T-helper 22 cell (primary cell): ENCODE measurements around the gene MCM3AP.

Experiments used
- DNase-seq: peaks from one replicate; pipeline ENCODE4 v3.0.0-alpha.2; 2020; ENCODE audit warnings: low read depth

Gene MCM3AP

DNA sequence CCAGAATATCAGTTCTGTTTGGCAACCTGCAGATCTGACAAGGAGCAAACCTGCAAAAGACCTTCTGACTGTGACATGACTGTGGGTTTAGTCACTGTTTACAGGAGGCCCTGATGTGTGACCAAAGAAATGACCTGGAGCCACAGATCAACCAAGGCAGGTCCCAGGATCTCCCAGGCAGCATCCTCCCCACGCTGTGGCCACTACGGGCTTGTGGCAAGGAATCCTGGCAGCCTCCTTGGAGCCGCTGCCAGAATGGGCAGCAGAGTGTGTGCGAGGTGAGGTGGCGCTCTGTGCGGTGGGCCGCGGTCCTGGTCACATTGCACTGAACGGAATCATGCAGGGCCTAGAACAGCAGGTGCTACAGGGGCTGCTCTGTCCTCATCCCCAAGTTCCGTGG, 15.9 kb downstream of the MCM3AP start:
- DNase-seq, result no peak

DNA sequence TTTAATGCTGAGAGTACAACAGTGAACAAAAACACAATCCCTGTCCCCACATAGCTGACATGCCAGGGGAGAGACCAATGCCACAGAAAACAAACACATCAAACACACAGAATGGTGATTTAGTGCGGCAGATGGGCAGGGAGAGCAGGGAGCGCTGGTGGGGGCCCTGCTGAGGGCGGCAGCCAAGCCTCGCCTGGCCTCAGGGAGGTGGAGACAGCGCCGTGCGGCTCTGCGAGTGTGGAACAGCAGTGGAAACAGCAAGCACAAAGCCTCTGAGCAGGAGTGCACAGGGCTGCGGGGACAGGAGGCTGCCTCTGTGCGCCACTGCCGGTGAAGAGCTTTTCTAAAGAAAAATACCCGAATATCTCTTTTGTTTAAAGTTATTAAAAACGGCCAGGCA, 17.0 kb downstream of the MCM3AP start:
- no peak for DNase-seq

DNA sequence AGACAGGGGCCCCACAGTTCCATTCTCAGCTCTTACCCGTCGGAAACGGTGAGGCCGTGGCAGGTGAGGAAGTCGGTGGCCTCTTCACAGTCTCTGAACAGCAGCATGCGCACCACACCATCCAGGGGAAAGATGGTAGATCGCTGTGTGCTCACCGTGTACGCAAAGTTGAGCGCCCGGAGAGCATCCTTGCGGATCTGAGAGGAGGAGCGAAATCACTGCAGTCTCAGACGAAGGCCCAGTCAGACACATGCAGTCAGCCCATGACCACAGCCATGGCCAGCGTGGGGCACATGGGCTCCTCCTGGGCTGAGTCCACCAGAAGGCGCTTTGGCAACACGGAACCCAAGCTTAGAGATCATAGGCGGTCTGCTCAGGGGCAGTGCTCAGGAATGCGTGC, 18.5 kb downstream of the MCM3AP start:
- DNase-seq, result no peak

DNA sequence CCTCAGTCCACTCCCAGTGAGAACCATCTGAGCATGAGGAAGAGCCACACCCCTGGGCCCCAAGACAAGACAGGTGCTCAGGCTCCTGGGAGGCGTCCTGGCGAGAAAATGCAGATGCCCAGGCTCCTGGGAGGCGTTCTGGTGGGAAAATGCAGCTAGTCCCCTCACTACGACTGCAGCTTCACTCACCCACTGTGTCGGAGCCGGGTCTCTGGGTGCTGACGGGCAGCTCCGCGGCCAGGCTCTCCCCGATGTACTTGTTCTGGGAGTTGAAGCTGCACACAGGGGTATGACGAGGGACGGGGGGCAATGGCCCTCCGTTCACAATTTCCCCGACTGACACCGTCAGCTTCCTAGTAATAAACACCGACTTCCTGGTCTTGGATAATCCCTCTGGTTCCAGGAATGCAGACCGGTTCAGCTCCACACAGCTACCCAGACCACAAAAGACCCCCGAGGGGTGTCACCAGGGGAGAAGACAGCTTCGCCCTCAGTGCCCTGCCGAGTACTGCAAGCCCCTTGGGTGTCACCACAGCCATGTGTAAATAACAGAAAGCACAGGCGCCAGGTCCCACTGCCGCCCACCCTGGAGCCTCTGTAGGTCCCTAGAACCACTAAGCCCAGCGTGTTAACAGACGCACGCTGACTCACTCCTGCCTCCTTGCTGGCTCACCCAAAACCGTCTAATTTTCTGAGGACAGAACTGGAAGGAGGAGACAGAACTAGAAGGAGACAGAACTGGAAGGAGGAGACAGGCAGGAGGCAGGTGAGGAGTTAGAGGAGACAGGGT, 19.5 kb downstream of the MCM3AP start:
- DNase-seq, result no peak

DNA sequence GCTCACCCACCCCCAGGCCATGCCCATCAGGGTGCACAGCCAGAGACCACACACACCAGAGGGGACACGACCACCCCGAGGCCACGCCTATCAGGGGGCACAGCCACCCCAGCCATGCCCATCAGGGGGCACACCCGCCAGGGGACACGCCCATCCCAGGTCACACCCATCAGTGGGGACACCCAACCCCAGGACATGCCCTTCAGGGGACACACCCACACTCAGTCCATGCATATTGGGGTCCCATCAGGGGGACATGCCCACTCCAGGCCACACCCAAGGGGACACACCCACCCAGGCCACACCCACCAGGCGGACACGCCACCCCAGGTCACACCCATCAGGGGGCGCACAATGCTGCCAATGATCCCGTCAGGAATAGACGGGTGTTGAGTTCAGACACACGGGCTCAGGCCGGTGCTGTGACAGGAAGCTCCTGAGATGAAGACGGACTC, 20.7 kb downstream of the MCM3AP start:
- DNase-seq, result no peak

DNA sequence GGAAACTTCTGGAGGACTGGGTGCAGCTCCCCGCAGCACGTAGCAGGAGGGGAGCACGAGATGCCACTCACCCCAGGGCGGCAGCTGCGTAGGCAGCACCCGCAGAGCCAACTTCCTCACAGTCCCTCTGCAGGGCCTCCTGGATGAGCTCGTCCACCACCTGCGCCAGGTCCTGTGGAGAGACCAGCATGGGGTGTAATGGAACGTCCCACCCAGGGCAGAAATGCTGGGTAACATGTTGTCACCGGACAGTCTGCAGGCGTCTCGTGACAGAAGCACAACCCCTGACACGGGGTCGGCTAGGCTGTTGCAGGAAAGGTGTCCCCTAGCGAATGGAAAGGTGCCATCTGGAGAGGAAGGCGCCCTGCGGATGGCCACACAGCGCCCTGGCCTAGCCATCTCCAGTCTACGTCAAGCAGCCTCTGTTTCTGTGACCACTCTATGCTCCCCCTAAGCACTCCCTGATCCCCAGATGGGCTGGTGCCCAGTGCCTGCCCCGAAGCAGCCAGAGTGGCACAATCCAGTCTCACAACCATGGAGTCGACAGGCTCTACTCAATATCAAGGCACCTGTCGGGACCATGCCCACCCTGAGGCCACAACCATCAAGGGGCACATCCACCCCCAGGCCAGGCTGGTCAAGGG, 21.2 kb downstream of the MCM3AP start:
- no peak for DNase-seq

DNA sequence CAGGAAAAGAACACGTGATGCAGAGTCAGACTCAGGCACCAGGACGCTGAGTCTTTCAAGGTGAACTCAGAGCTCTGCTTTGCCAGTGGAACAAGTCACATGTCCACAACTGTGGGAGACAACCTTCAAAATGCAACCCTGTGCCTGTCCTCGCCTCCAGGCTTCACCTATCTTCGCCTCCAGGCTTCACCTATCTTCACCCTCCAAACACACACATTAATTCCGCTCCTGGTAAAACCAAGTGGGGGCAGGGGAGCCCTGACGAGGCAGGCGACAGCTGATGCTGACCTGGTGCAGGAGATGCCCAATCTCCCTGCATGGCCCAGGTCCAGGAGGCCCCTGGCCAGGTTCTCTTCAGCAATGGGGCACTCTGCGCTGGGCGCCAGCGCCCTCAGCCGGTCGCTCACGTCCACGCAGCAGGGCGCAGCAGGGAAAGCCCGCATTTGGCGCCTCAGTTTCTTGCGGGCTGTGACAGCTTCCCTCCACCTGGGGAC, 28.9 kb downstream of the MCM3AP start:
- DNase-seq, result no peak

DNA sequence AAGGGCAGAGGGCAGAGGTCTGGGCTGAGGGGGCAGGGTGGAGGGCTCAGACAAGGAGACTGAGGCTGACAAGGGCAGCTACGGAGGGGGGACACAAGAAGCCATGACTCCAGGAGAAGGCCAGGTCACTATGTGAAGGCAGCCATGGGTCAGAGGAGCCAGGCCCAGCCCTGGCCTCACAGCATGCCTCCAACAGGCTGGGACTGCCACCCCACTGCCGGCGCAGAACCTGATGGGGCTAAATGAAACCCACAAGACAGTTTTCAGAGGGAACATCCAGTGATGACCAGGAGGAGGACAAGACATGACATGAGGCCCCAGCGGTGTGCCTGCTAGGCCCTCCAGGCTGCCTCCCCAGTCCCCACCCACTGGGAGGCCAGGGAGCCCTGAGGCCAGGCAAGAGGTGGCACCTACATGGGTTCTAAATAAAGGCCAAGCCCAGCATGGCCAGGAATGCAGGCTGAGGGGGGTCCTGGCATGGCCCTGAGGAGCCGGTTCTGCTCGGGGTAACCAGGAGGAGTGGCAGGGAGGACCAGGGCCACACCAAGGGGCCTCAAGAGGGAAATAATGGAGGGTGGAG, 29.6 kb downstream of the MCM3AP start:
- DNase-seq, result no peak

DNA sequence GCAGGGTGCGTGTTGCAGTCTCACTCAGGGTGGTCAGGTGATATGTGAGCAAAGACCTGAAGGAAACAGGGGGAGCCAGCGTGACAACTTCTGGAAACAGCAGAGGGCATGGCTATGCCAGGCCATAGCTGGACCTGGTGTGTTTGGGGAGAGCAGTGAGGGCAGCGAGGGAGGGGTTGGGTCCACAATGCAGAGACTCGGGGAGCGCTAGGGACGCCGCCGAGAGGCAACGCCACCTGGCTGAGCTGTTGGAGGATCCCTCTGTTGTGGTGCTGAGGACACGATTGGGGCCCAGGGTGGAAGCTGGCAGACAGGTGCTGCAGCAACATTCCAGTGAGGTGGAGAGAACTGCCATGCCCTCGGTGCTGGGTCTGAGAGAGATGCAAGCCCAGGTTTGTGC, 30.2 kb downstream of the MCM3AP start:
- DNase-seq, result no peak

DNA sequence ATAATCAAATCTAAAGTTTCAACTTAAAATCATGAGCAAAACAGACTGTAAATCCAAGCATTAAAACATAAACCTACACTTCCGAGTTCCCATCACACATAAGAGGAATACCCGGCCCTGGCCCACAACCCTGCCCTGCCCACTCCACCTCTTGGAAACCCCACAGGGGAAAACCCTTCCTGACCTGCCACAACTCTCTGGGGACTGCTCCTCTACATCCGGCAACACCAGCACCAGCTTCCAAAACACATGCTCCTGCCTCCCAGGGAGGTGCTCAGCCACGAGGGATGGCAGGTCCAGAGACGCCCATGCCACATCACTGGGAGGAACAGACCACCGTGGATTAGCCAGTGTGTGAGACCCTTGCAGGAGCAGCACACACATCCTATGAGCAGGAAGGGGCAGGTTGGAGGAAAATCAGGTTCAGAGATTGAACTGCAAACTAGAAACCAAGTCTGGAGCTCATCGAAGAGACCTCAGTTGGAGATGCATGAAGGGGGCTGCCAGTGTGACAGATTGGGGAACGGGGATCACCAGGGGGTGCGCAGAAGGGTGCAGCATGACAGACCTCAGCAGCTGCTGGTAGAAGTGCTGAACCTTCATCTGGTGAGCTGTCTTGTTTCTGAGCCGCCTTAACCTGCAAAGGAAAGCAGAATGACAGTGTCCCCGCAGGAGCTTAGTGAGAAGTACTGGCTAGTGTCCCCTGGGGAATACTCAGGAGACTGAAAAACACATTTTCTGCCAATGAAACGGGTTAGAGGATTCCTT, 31.0 kb downstream of the MCM3AP start:
- no peak for DNase-seq

DNA sequence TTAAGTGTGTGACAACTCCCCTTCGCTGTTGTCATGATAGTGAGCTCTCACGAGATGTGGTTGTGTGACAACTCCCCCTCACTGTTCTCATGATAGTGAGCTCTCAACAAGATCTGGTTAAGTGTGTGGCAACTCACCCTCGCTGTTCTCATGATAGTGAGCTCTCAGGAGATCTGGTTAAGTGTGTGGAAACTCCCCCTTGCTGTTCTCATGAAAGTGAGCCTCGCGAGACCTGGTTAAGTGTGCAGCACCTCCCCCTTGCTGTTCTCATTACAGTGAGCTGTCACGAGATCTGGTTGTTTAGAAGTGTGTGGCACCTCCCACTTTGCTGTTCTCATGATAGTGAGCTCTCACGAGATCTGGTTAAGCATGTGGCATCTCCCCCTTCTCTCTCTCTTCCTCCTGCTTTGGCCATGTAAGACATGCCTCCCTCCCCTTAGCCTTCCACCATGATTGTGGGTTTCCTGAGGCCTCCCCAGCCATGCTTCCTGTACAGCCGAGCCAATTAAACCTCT, 31.7 kb downstream of the MCM3AP start:
- DNase-seq, result peak; percentile 32

DNA sequence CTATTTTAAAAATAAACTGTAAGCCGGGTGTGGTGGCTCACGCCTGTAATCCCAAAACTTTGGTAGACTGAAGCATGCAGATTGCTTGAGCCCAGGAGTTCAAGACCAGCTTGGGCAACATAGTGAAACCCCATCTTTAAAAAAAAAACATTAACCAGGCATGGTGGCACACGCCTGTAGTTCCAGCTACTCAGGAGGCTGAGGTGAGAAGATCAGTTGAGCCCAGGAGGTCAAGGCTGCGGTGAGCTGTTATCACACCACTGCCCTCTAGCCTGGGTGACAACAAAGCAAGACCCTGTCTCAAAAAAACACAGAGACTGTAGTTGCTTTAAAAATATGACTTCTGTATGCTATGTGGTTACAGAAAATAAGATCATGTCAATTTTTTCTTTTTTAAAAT, 32.6 kb downstream of the MCM3AP start:
- DNase-seq, result no peak

DNA sequence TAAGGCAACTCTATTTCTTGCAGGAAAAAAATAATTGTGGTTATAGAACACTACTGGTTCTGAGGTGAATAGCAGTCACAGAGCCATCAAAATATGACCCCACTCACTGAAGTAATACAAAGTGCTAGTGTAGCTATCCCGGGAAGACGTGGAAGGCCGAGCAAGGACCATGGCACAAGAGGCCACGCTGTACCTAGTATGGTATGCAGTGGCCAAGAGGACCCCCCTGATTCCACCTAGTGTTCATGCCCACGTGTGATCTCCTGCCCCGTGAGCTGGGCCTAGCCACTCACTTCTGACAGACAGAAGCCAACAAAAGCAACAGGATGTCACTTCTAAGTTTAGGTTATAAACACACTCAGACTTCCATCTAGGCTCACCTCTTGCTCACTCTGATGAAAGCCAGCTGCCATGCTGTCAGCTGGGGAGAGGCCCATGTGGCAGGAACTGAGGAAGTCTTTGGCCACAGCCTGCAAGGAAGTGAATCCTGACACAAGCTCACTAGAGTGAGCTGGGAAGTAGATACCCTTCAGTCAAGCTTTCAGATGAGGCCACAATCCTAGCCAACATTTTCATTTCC, 35.2 kb downstream of the MCM3AP start:
- no peak for DNase-seq

DNA sequence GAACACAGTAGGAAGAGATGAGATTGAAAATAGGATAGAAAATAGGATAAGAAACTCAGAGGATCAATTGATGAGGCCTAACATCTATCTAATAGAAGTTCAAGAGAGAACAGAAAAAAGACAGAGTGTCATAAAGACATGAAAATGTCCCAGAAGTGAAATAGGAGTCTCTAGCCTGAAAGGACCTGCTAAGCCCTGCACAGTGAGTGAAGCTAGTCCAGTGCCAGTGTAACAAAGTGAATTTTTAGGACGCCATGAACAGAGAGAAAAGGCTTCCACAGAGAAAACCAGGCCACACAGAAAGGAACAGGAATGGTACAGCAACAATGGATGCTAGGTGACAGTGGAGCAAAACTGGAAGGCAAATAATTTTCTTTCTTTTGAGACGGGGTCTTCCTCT, 36.6 kb downstream of the MCM3AP start:
- DNase-seq, result no peak

DNA sequence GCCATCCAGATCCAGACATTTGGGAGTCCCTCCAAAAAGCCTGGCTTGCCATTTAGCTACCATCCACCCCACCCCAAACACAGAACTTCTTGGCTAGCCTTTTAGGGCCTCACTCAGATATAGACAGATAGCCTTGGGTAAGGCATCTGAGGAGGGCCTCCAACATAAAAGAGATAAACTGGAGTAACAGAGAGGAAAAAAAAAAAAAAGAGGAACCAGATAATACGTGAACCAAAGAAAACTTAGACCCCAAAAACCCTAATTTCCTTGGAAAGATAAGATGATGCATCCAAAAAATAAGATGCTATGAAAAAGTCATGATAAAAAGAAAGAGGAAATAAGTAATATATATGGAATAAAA, 37.0 kb downstream of the MCM3AP start:
- DNase-seq, result no peak

DNA sequence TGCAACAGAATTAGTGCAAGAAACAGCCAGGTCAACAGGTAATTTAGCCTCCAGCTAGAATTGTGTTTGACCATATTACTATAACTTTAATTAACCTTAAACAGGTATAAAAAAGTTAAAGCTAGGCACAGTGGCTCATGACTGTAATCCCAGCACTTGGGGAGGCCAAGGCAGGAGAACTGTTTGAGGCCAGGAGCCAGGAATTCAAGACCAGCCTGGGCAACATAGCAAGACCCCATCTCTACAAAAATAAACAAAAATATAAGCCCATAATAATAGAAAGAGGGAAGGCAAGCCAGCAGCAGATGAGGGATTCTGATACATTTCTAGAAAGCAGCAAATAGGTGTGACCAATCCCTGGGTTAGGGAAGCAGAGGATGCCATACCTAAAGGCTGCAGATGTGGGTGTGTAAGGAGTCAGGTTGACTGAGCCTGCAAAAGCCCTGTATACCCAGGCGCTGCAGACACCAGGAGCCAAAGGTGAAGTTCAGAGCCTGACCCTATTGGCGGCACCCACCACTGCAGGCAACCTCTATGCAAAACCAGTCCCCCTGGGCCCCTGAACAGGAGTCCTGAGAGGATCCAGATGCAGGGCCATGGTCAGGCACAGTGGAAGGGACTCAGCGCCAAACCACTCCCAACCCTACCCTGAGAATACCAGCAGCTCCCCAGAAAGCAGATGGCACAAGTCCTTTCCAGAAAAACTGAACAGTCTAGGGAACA, 37.6 kb downstream of the MCM3AP start:
- DNase-seq, result no peak

DNA sequence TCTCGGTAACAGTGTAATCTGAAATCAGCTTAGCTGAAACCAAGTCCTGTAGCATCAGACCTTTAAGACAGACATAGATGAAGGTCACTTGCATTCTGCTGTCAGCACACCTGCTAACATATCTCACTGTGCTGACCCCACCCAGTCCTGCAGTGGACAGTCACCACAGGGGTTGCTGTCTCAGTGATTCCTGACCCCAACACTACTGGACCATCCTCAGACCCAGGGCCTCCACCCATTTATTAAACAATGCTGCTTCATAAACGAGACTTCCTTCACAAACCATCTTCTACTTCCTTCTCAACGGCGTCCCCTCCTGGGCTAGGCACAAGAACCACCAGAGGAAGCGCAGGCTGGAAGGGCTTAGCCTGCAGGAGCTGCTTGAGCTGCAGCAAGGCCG, 39.1 kb downstream of the MCM3AP start:
- no peak for DNase-seq

DNA sequence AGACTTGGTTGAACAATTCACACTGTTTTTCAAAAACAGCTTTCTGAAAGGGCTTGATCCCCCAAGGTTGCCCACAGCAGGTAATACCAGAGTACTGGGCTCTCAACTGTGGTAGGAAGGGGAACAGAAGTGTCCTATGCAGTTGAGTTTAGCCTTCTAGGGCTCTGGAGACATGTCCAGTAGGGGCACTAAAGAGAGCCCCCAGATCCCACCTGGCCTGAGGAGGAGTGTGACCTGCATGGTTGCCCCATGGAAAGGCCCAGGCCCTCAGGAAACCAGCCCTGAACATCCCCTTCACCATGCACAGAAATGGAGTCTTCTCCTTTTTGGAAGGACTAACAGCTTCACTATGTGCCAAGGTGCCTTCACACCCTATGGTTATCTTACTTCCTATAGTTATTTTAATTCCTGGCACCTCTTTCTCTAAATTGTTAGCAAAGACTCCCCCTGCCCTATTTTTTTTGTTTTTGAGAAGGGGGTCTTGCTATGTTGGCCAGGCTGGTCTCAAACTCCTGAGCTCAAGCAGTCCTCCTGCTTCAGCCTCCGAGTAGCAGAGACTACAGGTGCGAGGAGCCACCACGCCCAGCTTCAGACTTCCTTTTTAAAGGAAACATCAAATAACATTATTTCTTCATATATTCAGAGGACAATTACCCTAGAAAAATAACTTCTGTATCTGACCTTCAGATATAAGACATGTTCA, 40.0 kb downstream of the MCM3AP start:
- DNase-seq, result no peak

DNA sequence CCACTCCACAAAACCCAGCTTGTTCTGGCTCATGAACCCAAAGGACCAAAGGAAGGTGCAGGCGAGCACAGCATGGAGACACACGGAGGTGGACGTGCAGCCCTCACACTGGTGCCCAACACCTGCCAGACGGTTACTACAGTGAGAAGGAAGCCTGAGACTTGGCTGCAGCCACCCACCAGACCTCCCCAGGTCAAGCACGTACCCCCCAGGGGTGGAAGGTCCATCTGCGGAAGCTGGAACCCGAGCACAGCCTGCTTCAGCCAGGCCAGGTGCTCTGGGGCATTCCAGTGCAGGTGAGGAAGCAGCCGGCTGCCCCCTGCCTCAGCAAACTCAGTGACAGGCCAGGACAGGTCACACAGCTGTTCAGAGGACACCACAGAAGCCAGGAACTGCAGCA, 40.8 kb downstream of the MCM3AP start:
- DNase-seq, result no peak

DNA sequence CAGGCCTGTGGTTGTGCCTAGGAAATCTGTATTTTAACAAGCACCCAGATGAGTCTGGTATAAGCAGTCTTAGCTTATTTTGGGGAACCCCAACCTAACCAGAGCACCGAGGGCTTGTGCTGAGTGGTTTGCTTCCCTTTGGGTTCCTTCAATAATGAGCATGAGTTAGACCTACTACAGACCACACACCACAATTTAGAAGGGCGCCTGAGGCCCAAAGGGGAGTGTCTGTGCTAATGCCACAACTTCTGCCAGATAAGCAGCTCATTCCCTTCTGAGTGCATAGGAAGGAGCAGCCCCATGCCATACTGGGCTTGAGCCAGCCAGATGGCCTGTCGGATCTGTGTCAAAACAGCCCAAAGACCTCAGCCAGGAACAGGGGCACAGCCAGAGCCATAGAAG, 41.5 kb downstream of the MCM3AP start:
- no peak for DNase-seq

DNA sequence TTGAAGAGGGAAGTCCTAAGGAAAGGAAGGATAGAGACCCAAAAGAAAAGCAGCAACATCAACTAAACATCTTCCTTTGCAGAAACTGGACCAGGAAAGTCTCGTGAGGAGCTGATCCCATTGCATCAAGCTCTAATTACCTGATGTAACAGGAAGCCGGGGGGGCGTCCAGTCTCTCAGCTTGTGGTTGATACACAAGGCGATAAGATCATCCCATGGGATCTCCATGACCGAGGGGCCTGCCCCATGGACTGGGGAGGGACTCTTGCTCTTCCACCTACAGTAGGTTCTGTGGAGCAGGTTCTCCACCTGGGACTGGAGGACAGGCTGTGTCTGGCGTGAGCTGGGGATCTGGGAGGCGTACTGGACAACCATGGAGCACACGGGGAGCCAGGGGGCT, 42.1 kb downstream of the MCM3AP start:
- no peak for DNase-seq
